Astrocyte of the cerebellum (primary cell): ENCODE results near the gene NRP1.
A peak's percentile ranks its signal among the peaks of the same experiment; 100 is the strongest.

Experiments
- DNase-seq: peaks from one replicate; pipeline ENCODE4 v3.0.0-alpha.2; 2011; ENCODE audit warnings: low read depth
- H3K4me3 ChIP-seq: 2 replicates; pipeline ENCODE4 v1.5.1; 2011; ENCODE audit warnings: mild to moderate bottlenecking, low read depth, low read length, moderate library complexity
- in situ Hi-C: cut with HindIII; loops from 2 replicates; pipeline ENCODE4 v1.10.0; 2017; ENCODE audit warnings: low sequenced_read_pairs
- TF ChIP-seq, protein P1 (sequence below): IDR thresholded peaks from 2 replicates; pipeline ENCODE4 v1.5.1; 2012; ENCODE audit warnings: low read length, low read depth, moderate library complexity, mild to moderate bottlenecking; ENCODE audit errors: missing control alignments

Gene NRP1

DNA sequence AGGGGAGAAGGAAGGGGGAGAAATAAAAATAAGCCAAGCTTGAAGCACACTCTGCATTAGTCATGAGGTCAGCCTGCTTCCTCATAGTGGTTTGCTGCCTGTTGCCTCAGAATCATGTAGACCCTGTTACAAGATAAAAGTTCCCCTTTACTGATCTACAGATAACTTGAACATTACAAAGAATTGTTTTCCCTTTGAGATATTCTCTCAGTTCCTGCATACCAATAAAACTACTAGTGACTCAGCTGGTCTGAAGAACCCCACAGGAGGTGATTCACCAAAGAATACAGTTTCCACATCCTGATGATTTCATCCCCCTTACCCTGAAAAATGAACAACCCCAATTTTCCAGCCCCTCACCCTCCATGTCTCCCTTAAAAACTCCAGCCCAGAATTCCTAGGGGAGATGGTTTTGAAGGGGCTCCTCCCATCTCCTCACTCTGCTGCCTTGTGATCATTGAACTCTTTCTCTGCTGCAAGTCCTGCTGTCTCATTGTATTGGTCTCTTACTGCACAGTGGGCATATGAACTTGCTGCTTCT lies 31.5 kb upstream of the NRP1 start:
- DNase-seq = peak; percentile 54
- in situ Hi-C loops = no loop called here
- TF ChIP-seq, protein P1, sequence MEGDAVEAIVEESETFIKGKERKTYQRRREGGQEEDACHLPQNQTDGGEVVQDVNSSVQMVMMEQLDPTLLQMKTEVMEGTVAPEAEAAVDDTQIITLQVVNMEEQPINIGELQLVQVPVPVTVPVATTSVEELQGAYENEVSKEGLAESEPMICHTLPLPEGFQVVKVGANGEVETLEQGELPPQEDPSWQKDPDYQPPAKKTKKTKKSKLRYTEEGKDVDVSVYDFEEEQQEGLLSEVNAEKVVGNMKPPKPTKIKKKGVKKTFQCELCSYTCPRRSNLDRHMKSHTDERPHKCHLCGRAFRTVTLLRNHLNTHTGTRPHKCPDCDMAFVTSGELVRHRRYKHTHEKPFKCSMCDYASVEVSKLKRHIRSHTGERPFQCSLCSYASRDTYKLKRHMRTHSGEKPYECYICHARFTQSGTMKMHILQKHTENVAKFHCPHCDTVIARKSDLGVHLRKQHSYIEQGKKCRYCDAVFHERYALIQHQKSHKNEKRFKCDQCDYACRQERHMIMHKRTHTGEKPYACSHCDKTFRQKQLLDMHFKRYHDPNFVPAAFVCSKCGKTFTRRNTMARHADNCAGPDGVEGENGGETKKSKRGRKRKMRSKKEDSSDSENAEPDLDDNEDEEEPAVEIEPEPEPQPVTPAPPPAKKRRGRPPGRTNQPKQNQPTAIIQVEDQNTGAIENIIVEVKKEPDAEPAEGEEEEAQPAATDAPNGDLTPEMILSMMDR = no peak
- no peak overlapping the region for H3K4me3 ChIP-seq

DNA sequence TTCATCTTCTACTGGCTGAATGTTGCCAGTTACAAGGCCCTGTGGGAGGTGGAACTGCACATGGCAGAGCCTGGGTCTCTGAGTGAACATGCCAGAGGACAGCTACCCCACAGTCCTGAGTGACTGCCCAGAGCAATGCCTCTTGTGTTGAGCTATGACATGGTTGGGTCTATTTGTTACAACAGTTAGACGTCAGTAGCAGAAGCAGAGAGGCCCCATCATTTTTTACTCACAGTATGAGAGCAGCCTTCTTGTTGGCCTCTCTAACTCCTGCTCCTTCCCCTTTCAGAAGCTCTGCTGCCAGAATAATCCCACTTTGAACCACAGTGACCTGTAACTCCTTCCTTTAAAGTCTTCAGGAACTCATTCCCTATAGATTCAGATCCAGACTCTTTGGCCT lies 30.8 kb upstream of the NRP1 start:
- DNase-seq = no peak
- in situ Hi-C loops = no loop called here
- no peak overlapping the region for H3K4me3 ChIP-seq
- TF ChIP-seq, protein P1 = no peak

DNA sequence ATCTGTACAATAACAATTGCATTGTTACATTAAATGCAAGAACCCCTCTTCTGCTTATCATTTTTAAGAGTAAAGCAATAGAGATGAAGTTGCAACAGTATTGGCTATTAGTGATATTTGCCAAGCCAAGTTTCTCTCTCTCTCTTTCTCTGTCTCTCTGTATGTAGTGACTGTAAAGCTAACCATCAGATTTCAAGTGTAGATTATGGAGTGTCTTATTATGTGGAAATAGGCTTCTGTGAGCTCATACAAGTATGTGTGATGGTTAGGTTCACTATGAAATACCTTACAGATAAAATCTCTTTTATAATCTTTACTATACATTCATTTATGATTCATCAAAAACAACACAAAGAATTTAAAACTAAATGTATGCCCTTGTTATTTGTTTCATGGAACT lies 28.6 kb upstream of the NRP1 start:
- in situ Hi-C loops = no loop called here
- H3K4me3 ChIP-seq = no peak overlapping the region
- TF ChIP-seq, protein P1 = no peak
- no peak for DNase-seq

DNA sequence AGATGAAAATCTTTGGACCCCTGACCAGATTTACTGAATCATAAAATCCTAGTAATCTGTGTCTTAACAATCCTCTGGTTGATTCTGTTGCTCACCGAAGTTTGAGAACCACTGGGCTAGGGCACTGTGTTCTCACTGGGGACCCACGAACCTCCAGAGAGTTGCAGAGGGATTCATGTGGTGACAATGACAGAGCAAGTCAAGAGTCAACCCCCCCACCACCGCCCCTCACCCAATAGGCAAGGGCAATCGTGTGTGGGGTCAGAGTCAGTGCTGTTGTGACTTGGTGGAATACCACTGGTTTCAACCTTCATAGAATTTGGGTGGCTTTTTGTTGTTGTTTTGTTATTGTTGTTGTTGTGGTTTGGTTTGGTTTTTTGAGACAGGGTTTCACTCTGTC lies 23.5 kb upstream of the NRP1 start:
- no peak overlapping the region for H3K4me3 ChIP-seq
- DNase-seq = no peak
- TF ChIP-seq, protein P1 = no peak
- in situ Hi-C loops = no loop called here

DNA sequence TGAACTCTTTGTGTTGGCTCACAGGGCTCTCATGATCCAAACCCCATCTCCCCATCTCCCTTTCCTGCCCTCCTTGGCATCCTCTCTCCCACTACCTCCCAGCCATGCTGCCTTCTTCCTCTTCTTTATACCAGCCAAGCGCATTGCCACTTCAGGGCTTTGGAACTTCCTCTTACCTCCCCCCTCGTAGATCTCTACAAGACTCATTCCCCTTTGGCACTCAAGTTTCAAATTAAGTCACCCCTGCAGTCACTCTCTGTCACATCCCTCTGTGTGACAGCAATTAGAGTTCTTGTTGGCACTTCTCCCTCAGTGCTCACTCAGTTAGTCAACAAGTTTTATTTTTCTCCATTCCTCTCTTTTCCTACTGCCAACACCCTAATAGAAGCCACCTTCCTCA lies 20.8 kb upstream of the NRP1 start:
- in situ Hi-C loops = no loop called here
- TF ChIP-seq, protein P1 = no peak
- no peak for DNase-seq
- no peak overlapping the region for H3K4me3 ChIP-seq

DNA sequence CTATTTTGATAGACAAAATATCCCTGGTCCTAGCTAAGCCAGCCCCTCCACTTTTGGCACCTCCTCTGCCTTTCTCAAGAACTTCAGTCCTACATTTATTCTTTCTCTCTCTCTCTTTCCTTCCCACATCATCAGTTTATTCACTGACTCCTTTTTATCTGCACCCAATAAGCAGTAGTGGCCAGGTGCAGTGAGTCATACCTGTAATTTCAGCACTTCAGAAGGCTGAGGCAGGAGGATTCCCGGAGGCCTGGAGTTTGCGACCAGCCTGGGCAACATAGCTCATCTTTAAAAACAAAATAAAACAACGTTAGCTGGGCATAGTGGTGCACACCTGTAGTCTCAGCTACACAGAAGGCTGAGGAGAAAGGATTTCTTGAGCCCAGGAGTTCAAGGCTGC lies 19.4 kb upstream of the NRP1 start:
- TF ChIP-seq, protein P1 = no peak
- DNase-seq = no peak
- in situ Hi-C loops = no loop called here
- H3K4me3 ChIP-seq = no peak overlapping the region

DNA sequence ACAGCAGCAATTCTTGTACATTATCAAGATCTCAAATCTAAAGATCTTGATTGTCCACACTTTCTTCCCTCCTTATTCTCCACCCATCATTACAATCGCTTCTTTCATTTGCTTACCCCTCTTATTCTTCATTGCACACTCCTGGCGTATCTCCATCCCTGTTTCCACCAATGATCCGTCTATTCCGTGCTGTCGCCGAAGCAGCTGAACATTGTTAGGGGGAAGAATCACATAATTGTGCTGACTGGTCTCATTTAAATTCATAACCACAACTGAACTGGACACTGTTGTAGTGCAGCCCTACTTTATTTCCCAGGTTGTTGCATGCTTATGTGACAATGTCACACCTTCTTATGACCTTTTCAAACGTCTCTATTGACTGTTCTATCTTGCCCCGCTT lies 18.9 kb upstream of the NRP1 start:
- TF ChIP-seq, protein P1 = no peak
- in situ Hi-C loops = no loop called here
- no peak for DNase-seq
- no peak overlapping the region for H3K4me3 ChIP-seq
